ENCODE data around the gene PRPSAP1. TPM values are rescaled to one million over a fixed set of nuclear protein-coding genes. Genes with fewer than 3 reads are reported as not detected.

Gene PRPSAP1
- total RNA-seq, 1 experiment from 2014 or later, result 63.3 TPM

DNA sequence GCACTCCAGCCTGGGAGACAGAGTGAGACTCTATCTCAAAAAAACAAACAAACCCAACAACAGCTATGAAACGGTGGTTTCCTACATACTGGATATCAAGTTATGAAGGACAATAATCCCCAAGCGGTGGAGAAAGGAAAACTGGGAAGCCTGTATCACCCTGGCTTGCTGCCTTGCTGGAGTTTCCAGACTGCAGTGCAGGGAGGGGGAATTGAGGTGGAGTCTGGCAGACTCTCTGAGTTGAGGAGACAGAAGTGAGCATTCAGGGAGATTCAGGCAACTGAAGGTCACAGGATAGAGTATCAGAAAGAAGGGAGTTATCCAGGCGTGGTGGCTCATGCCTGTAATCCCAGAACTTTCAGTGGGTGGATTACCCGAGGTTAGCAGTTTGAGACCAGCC, 57.5 kb downstream of the PRPSAP1 start:
- intact Hi-C loops (cut with micrococcal nuclease; ENCODE audit: unreplicated experiment), result loop anchor here (5.0 kb wide), 1 partner anchor 284 kb away; no protein-coding TSS in a partner anchor
- CTCF ChIA-PET, result no interaction called here

DNA sequence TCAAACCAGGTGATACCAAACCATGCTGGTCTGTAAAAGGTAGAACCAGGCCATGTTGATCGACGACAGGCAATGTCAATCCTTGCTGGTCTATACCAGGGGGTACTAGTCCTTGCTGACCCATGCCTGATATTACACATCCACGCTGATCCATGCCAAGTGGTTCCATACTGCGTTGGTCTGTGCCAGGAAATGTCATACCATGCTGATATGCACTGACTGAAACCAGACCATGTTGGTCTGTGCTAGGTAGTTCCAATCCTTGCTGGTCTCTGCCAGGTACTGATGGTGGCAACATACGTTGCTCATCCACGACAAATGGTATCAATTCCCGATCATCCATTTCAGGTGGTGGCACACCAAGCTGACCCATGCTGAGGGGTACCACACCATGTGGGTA, 60.6 kb downstream of the PRPSAP1 start:
- H3K4me1 ChIP-seq (replicated peaks; ENCODE audit: insufficient read depth), result no peaks in the 10 kb centered on the region
- BruUV-seq (replicated peaks), result no TSS peak
- H3K4me3 ChIP-seq, result no peak overlapping the region
- TF ChIP-seq EZH2 (IDR thresholded peaks at IDR 0.05; ENCODE audit: low read depth), result no peak
- TF ChIP-seq CTCF (conservative IDR thresholded peaks at IDR 0.05), result no peak
- intact Hi-C loops (cut with micrococcal nuclease; ENCODE audit: unreplicated experiment), result no loop called here
- H4K20me1 ChIP-seq (ENCODE audit: insufficient read depth), result no peaks in the 10 kb centered on the region
- DNase-seq, result no peak
- H3K79me2 ChIP-seq (ENCODE audit: low read depth), result no peaks in the 10 kb centered on the region
- no peaks in the 10 kb centered on the region for H3K9me3 ChIP-seq (ENCODE audit: insufficient read depth, low read depth)
- no peak overlapping the region for H2AFZ ChIP-seq
- no peak overlapping the region for H3K4me2 ChIP-seq
- H3K9me2 ChIP-seq (ENCODE audit: insufficient read depth), result no peaks in the 10 kb centered on the region
- CTCF ChIA-PET, result no interaction called here
- no peak overlapping the region for H3K27ac ChIP-seq
- POLR2A ChIA-PET (ENCODE audit: unreplicated experiment), result no interaction called here
- H3F3A ChIP-seq (ENCODE audit: insufficient read depth, low read depth), result no peaks in the 10 kb centered on the region
- H3K36me3 ChIP-seq (ENCODE audit: low read depth), result no peaks in the 10 kb centered on the region
- no peaks in the 10 kb centered on the region for H3K27me3 ChIP-seq (ENCODE audit: insufficient read depth, low read depth)

More for the DNA sequence above, 57.5 kb downstream of the PRPSAP1 start:
- Histone ChIP-seq H3K9me3 (ENCODE audit: insufficient read depth, low read depth) (no peaks in the 10 kb centered on the region), H3K4me1 (replicated peaks; ENCODE audit: insufficient read depth) (no peaks in the 10 kb centered on the region), H3K4me2 (no peak overlapping the region), H3K9me2 (ENCODE audit: insufficient read depth) (no peaks in the 10 kb centered on the region), H3K27ac (no peak overlapping the region), H3F3A (ENCODE audit: insufficient read depth, low read depth) (no peaks in the 10 kb centered on the region), H3K27me3 (ENCODE audit: insufficient read depth, low read depth) (no peaks in the 10 kb centered on the region), H3K36me3 (ENCODE audit: low read depth) (no peaks in the 10 kb centered on the region), H3K4me3 (no peak overlapping the region), H3K79me2 (ENCODE audit: low read depth) (no peaks in the 10 kb centered on the region), H4K20me1 (ENCODE audit: insufficient read depth) (no peaks in the 10 kb centered on the region), H2AFZ (no peak overlapping the region)
- TF ChIP-seq EZH2 (IDR thresholded peaks at IDR 0.05; ENCODE audit: low read depth), result no peak
- TF ChIP-seq CTCF (conservative IDR thresholded peaks at IDR 0.05), result no peak
- POLR2A ChIA-PET (ENCODE audit: unreplicated experiment), result interaction anchor here (0.6 kb wide), 1 partner anchor 438 kb away, joined by 5 read pairs; no protein-coding TSS in a partner anchor
- no peak for DNase-seq
- no TSS peak for BruUV-seq (replicated peaks)

DNA sequence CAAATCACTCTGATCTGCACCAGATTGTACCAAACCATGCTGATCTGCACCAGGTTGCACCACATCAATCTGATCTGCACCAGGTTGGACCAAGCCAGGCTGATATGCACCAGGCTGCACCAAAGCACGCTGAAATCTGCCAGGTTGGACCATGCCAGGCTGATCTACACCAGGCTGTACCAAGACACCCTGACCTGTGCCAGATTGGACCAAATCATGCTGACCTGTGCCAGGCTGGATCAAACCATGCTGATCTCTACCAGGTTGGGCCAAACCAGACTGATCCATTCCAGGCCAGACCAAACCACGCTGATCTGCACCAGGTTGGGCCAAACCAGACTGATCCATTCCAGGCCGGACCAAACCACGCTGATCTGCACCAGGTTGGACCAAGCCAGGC, 61.1 kb downstream of the PRPSAP1 start:
- H3K79me2 ChIP-seq (ENCODE audit: low read depth), result no peaks in the 10 kb centered on the region
- H3K27me3 ChIP-seq (ENCODE audit: insufficient read depth, low read depth), result no peaks in the 10 kb centered on the region
- intact Hi-C loops (cut with micrococcal nuclease; ENCODE audit: unreplicated experiment), result no loop called here
- ChIA-PET CTCF (no interaction called here), POLR2A (ENCODE audit: unreplicated experiment) (no interaction called here)
- H3K4me3 ChIP-seq, result no peak overlapping the region
- TF ChIP-seq CTCF (conservative IDR thresholded peaks at IDR 0.05), result no peak
- TF ChIP-seq EZH2 (IDR thresholded peaks at IDR 0.05; ENCODE audit: low read depth), result no peak
- no peaks in the 10 kb centered on the region for H4K20me1 ChIP-seq (ENCODE audit: insufficient read depth)
- BruUV-seq (replicated peaks), result no TSS peak
- H3F3A ChIP-seq (ENCODE audit: insufficient read depth, low read depth), result no peaks in the 10 kb centered on the region
- DNase-seq, result no peak
- no peaks in the 10 kb centered on the region for H3K36me3 ChIP-seq (ENCODE audit: low read depth)
- no peaks in the 10 kb centered on the region for H3K4me1 ChIP-seq (replicated peaks; ENCODE audit: insufficient read depth)
- H3K9me3 ChIP-seq (ENCODE audit: insufficient read depth, low read depth), result no peaks in the 10 kb centered on the region
- no peaks in the 10 kb centered on the region for H3K9me2 ChIP-seq (ENCODE audit: insufficient read depth)
- H3K27ac ChIP-seq, result no peak overlapping the region
- H3K4me2 ChIP-seq, result no peak overlapping the region
- no peak overlapping the region for H2AFZ ChIP-seq
